H1 (cell line): ENCODE results near the gene DCDC2. TPM values are rescaled to one million over a fixed set of nuclear protein-coding genes. Genes with fewer than 3 reads are reported as not detected.
"Not testable (repeated sequence)": the region's sequence is repeated elsewhere in the genome, so short reads cannot be mapped to it uniquely, and the experiment has no call there.

Experiments used
- CTCF ChIA-PET: fragments of 300-600 bp; sonication (Branson Sonifier 250); formaldehyde crosslinking; loops from one replicate; lab custom pipeline; 2021; ENCODE audit not compliant: partially characterized antibody; lab: Charles Lee
- POLR2A ChIA-PET: fragments of 300-600 bp; sonication (Branson Sonifier 250); formaldehyde crosslinking; loops from one replicate; lab custom pipeline; 2021; ENCODE audit warnings: inconsistent platforms; ENCODE audit not compliant: partially characterized antibody; lab: Charles Lee
- DNase-seq, 2 experiments: peaks; one replicate each; pipeline versions ENCODE4 v3.0.0 to v3.0.0-alpha.2; 2010 to 2022; ENCODE audit warnings: low spot score in 2 of 2, low read depth in 1 of 2, mixed read lengths in 1 of 2
- FAIRE-seq: peaks from 2 replicates; lab custom pipeline; 2011; peaks lifted over from hg19 to GRCh38; lab: Jason Lieb, UNC
- H2AFZ ChIP-seq: 2 replicates; pipeline ENCODE4 v1.8.1; 2012; ENCODE audit warnings: low read length, inconsistent platforms
- H2AK5ac ChIP-seq: 2 replicates; pipeline ENCODE4 v1.6.1; 2013; ENCODE audit warnings: low read depth, low read length
- H2BK120ac ChIP-seq: replicated peaks from 2 replicates; pipeline ENCODE3; 2013; ENCODE audit warnings: low read depth, low read length, inconsistent platforms
- H2BK12ac ChIP-seq: 2 replicates; pipeline ENCODE4 v1.6.1; 2013; ENCODE audit warnings: low read depth, low read length
- H2BK15ac ChIP-seq: 2 replicates; pipeline ENCODE4 v1.6.1; 2013; ENCODE audit warnings: low read length
- H2BK20ac ChIP-seq: 2 replicates; pipeline ENCODE4 v1.6.1; 2013; ENCODE audit warnings: low read length
- H2BK5ac ChIP-seq: 2 replicates; pipeline ENCODE4 v1.6.1; 2013; ENCODE audit warnings: low read depth, low read length
- H3K14ac ChIP-seq: 2 replicates; pipeline ENCODE4 v1.6.1; 2013; ENCODE audit warnings: inconsistent platforms; ENCODE audit not compliant: insufficient read length
- H3K18ac ChIP-seq: 2 replicates; pipeline ENCODE4 v1.6.1; 2013; ENCODE audit warnings: low read length; ENCODE audit errors: extremely low read depth
- H3K23ac ChIP-seq: 2 replicates; pipeline ENCODE4 v1.6.1; 2013; ENCODE audit warnings: inconsistent platforms; ENCODE audit not compliant: insufficient read length
- H3K23me2 ChIP-seq: 2 replicates; pipeline ENCODE4 v1.6.1; 2013; ENCODE audit warnings: low read depth, low read length
- H3K27ac ChIP-seq: 2 replicates; pipeline ENCODE4 v1.6.1; 2011; ENCODE audit warnings: low read depth, low read length, inconsistent platforms
- H3K27me3 ChIP-seq, 4 experiments: replicated peaks in 1 of 4; 1 replicate in 1 of 4; 2 replicates in 3 of 4; pipeline versions ENCODE4 v1.6.1 to v1.8.1; 2011 to 2013; ENCODE audit warnings: low read length in 3 of 4, mild to moderate bottlenecking in 3 of 4, inconsistent platforms in 2 of 4, mixed read lengths in 2 of 4, moderate library complexity in 1 of 4; ENCODE audit not compliant: control insufficient read depth in 3 of 4, insufficient read depth in 3 of 4; ENCODE audit errors: extremely low read depth in 1 of 4
- H3K36me3 ChIP-seq, 4 experiments: 2 replicates each; pipeline versions ENCODE4 v1.6.1 to v1.8.1; 2011 to 2013; ENCODE audit warnings: mild to moderate bottlenecking in 4 of 4, low read length in 3 of 4, moderate library complexity in 2 of 4, control low read depth in 1 of 4, inconsistent platforms in 1 of 4; ENCODE audit not compliant: insufficient read depth in 4 of 4, control insufficient read depth in 2 of 4
- H3K4ac ChIP-seq: replicated peaks from 2 replicates; pipeline ENCODE3; 2013; ENCODE audit warnings: low read length, low read depth, mixed read lengths, inconsistent platforms; ENCODE audit not compliant: insufficient read length
- H3K4me1 ChIP-seq, 4 experiments: replicated peaks in 1 of 4; 1 replicate in 1 of 4; 2 replicates in 3 of 4; pipeline versions ENCODE4 v1.6.1 to v1.8.1; 2011 to 2013; ENCODE audit warnings: low read length in 3 of 4, inconsistent platforms in 2 of 4, mixed read lengths in 1 of 4; ENCODE audit not compliant: insufficient read depth in 4 of 4, control insufficient read depth in 3 of 4
- H3K4me2 ChIP-seq, 2 experiments: 2 replicates each; pipeline versions ENCODE4 v1.6.1 to v1.8.1; 2011 to 2013; ENCODE audit warnings: low read depth in 2 of 2, low read length in 2 of 2, control low read depth in 1 of 2, inconsistent platforms in 1 of 2, mild to moderate bottlenecking in 1 of 2; ENCODE audit not compliant: insufficient read depth in 1 of 2
- H3K4me3 ChIP-seq, 4 experiments: fragments of 200-600, 300-600 bp in 1 of 4; sonication (generic), shearing (Covaris generic), sonication (Bioruptor Twin) in 1 of 4; 2 replicates each; pipeline versions ENCODE4 v1.5.1 to v1.8.1; 2011 to 2016; ENCODE audit warnings: low read length in 4 of 4, low read depth in 3 of 4, control low read depth in 2 of 4, inconsistent platforms in 2 of 4, mild to moderate bottlenecking in 2 of 4, mixed read lengths in 1 of 4, moderate library complexity in 1 of 4; ENCODE audit not compliant: insufficient read depth in 2 of 4; ENCODE audit errors: extremely low read depth in 1 of 4
- H3K56ac ChIP-seq: replicated peaks from 2 replicates; pipeline ENCODE3; 2013; ENCODE audit warnings: low read depth, mild to moderate bottlenecking, mixed read lengths, low read length, inconsistent platforms; ENCODE audit not compliant: insufficient read length
- H3K79me1 ChIP-seq: 2 replicates; pipeline ENCODE4 v1.6.1; 2013; ENCODE audit warnings: low read depth, low read length, control low read depth
- H3K79me2 ChIP-seq, 2 experiments: 2 replicates each; pipeline versions ENCODE4 v1.6.1 to v1.8.1; 2012 to 2013; ENCODE audit warnings: low read length in 2 of 2, mild to moderate bottlenecking in 2 of 2, inconsistent platforms in 1 of 2; ENCODE audit not compliant: insufficient read depth in 2 of 2, control insufficient read depth in 1 of 2
- H3K9ac ChIP-seq, 4 experiments: replicated peaks in 1 of 4; 1 replicate in 1 of 4; 2 replicates in 3 of 4; pipeline versions ENCODE4 v1.6.1 to v1.8.1; 2011 to 2013; ENCODE audit warnings: low read depth in 3 of 4, low read length in 3 of 4, control low read depth in 2 of 4, mild to moderate bottlenecking in 2 of 4, moderate library complexity in 2 of 4, inconsistent platforms in 1 of 4; ENCODE audit errors: extremely low read depth in 1 of 4
- H3K9me3 ChIP-seq, 2 experiments: 2 replicates each; pipeline versions ENCODE4 v1.6.1 to v1.8.1; 2012 to 2013; ENCODE audit warnings: mild to moderate bottlenecking in 2 of 2, moderate library complexity in 2 of 2, control low read depth in 1 of 2, inconsistent platforms in 1 of 2, low read depth in 1 of 2, low read length in 1 of 2, mixed read lengths in 1 of 2; ENCODE audit not compliant: insufficient read depth in 2 of 2
- H4K20me1 ChIP-seq, 2 experiments: replicated peaks in 1 of 2; 2 replicates each; pipeline versions ENCODE3 to v1.8.1; 2011 to 2013; ENCODE audit warnings: inconsistent platforms in 2 of 2, low read length in 2 of 2, mild to moderate bottlenecking in 1 of 2; ENCODE audit not compliant: insufficient read depth in 2 of 2, control insufficient read depth in 1 of 2
- H4K5ac ChIP-seq: 2 replicates; pipeline ENCODE4 v1.6.1; 2013; ENCODE audit warnings: low read length, low read depth, mixed read lengths, inconsistent platforms; ENCODE audit not compliant: insufficient read length
- H4K8ac ChIP-seq: 2 replicates; pipeline ENCODE4 v1.8.0; 2013; ENCODE audit warnings: mild to moderate bottlenecking, moderate library complexity, low read length, inconsistent platforms; ENCODE audit not compliant: insufficient read depth; ENCODE audit errors: extremely low read depth
- H4K91ac ChIP-seq: replicated peaks from 2 replicates; pipeline ENCODE3; 2013; ENCODE audit warnings: low read length, mixed read lengths, inconsistent platforms; ENCODE audit not compliant: insufficient read length
- BRCA1 ChIP-seq: IDR thresholded peaks from 2 replicates; pipeline ENCODE4 v1.6.1; 2012; ENCODE audit warnings: low read depth, low read length, improper control_type of control experiment
- FOSL1 ChIP-seq: IDR thresholded peaks from 2 replicates; pipeline ENCODE4 v1.6.1; 2011; ENCODE audit warnings: mild to moderate bottlenecking, low read depth, low read length, moderate library complexity; ENCODE audit not compliant: insufficient read depth
- KDM1A ChIP-seq: fragments of 200-600, 300-600 bp; sonication (generic); IDR thresholded peaks from 2 replicates; pipeline ENCODE4 v1.7.1; 2016; ENCODE audit warnings: mild to moderate bottlenecking, low read length, borderline replicate concordance
- NANOG ChIP-seq: IDR thresholded peaks from 2 replicates; pipeline ENCODE4 v1.6.1; 2011; ENCODE audit warnings: low read length, low read depth, mild to moderate bottlenecking, inconsistent platforms; ENCODE audit not compliant: insufficient read depth, poor library complexity, severe bottlenecking
- POLR2A ChIP-seq, 2 experiments: IDR thresholded peaks; 1 replicate in 1 of 2; 2 replicates in 1 of 2; pipeline ENCODE4 v1.6.1; 2011; ENCODE audit warnings: low read depth in 2 of 2, low read length in 2 of 2, mild to moderate bottlenecking in 2 of 2; ENCODE audit errors: control extremely low read depth in 1 of 2
- SRF ChIP-seq: IDR thresholded peaks from 2 replicates; pipeline ENCODE4 v1.6.1; 2011; ENCODE audit warnings: mild to moderate bottlenecking, low read depth, low read length, moderate library complexity
- TAF7 ChIP-seq: optimal IDR thresholded peaks from 2 replicates; pipeline ENCODE3; 2011; ENCODE audit warnings: low read depth, mild to moderate bottlenecking, inconsistent platforms, low read length, moderate library complexity, borderline replicate concordance
- USF2 ChIP-seq: IDR thresholded peaks from 2 replicates; pipeline ENCODE4 v1.6.1; 2011; ENCODE audit warnings: low read length, improper control_type of control experiment
- WGBS, 2 experiments: shearing (Covaris generic) in 1 of 2; methylation state at CpG; one replicate each; pipeline versions ENCODE4 v1.1.6 to v1.1.7; 2013 to 2015; ENCODE audit warnings: low lambda C conversion rate in 2 of 2, mixed read lengths in 2 of 2, inconsistent platforms in 1 of 2, low coverage in 1 of 2, missing lambda C conversion rate in 1 of 2; ENCODE audit not compliant: insufficient replicate concordance in 2 of 2, insufficient coverage in 1 of 2, insufficient read length in 1 of 2; ENCODE audit errors: extremely low coverage in 1 of 2, missing lambda C conversion rate in 1 of 2; 5-methylcytosine and 5-hydroxymethylcytosine counted together
- polyA plus RNA-seq, 7 experiments: library from polyadenylated mRNA; depleted of rRNA in 3 of 7; stranded (reverse) in 5 of 7; unstranded in 2 of 7; fragments of >200 nt in 5 of 7; fragments of 200-250 nt in 2 of 7; gene quantifications; 1 replicate in 5 of 7; 2 replicates in 1 of 7; 4 replicates in 1 of 7; pipeline versions ENCODE4 v1.2.1 to v1.2.3, GENCODE V29; 2011 to 2013; ENCODE audit warnings: missing spikeins in 2 of 7, mixed read lengths in 2 of 7
- total RNA-seq: library from RNA; stranded (reverse); fragmentation: NEBNext Ultra II Directional; extraction: Animal tissue kit (Norgen Biotek cat#: 25700); gene quantifications from 2 replicates; pipeline ENCODE4 v1.2.1, GENCODE V29; 2021

The DCDC2 gene
- total and polyA plus RNA-seq, 2 of the 8 experiments (the other 6 are each of a cell fraction or from before 2014, with no cell fraction given), result 0.03 to 0.15 TPM

DNA sequence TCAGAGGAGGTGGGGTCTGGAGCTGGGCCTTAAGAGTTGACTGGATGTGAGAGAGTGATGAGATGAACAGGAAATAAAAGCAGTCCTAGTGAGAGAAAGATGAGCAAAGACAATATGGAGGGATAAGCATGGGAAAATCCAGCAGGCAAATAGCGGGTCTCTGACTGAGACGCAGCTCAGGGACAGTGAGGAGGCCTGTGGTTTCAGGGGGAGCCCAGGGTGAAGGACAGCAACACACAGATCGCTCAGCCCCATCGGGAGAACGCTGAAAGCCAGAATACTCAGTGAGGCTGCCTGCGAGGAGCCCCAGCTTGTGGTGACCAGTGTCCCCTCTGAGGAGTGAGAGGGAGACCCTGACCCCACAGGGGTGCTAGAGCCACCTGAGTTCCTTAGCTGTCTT is 16.8 kb upstream of the DCDC2 start (continued):
- TF ChIP-seq USF2 (no peak), BRCA1 (no peak), FOSL1 (no peak), TAF7 (no peak), POLR2A (IDR thresholded peaks at IDR 0.05; ENCODE audit: control extremely low read depth in 1 of 2, low read depth in 2 of 2, low read length in 2 of 2) (no peak), KDM1A (no peak), NANOG (no peak), SRF (no peak)

DNA sequence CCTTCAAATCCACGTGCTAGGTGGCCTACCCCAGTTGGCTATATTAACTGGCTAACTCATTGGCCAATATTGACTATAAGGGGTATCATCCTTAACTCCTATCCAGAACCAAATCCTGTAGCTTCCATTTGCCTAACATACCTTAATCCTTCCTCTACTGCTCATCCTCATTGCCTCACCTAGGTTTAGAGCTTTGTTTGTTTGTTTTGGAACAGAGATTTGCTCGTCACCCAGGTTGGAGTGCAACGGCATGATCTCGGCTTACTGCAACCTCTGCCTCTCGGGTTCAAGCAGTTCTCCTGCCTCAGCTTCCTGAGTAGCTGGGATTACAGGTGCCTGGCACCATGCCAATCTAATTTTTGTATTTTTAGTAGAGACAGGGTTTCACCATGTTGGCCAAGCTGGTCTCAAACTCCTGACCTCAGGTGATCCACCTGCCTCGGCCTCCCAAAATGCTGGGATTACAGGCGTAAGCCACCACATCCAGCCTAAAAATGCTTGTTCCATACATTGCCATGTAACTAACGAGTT is 7.3 kb upstream of the DCDC2 start:
- DNase-seq, H3K79me1 ChIP-seq, H3K56ac ChIP-seq, H3K4me1 ChIP-seq, H3K9ac ChIP-seq, H2BK20ac ChIP-seq, H3K18ac ChIP-seq, H4K20me1 ChIP-seq, H3K4me3 ChIP-seq, FAIRE-seq, H4K5ac ChIP-seq, H3K4me2 ChIP-seq, H2BK120ac ChIP-seq, H3K27ac ChIP-seq, H2AK5ac ChIP-seq, H3K23ac ChIP-seq, H3K36me3 ChIP-seq, H3K79me2 ChIP-seq, H2AFZ ChIP-seq, H4K8ac ChIP-seq, H2BK15ac ChIP-seq, H3K4ac ChIP-seq, H4K91ac ChIP-seq, POLR2A ChIA-PET, H3K9me3 ChIP-seq, H3K14ac ChIP-seq, H3K23me2 ChIP-seq, H2BK5ac ChIP-seq, H3K27me3 ChIP-seq, H2BK12ac ChIP-seq: not testable (repeated sequence)
- CTCF ChIA-PET, result interaction anchor here (0.9 kb wide), 1 partner anchor 62 kb away, joined by 3 read pairs; no protein-coding TSS in a partner anchor
- 92% methylated on average over 8 of the region's 8 CpGs; no CpG with 5 or more reads in 1 of the 2 experiments for WGBS, 2 experiments
